C4-2B (cell line): ENCODE data around the gene PTBP3.

Experiments
- CTCF ChIP-seq: fragments of 450-650 bp; conservative IDR thresholded peaks from 2 replicates; pipeline ENCODE4 v1.5.1; 2017; ENCODE audit warnings: mild to moderate bottlenecking
- ZFX ChIP-seq: fragments of 450-650 bp; IDR thresholded peaks from 2 replicates; pipeline ENCODE4 v1.6.1; 2017

- TF ChIP-seq CTCF (no peak), ZFX (no peak)
Measured at GRCh38 chr9:112382501-112383364, 49.3 kb upstream of the PTBP3 start.
